GM12891 (cell line): ENCODE data around the gene CADPS.

Source experiments
- POLR2A ChIP-seq: IDR thresholded peaks from 2 replicates; pipeline ENCODE4 v1.6.1; 2011; ENCODE audit warnings: low read depth, low read length, control low read depth
- POLR2AphosphoS5 ChIP-seq: IDR thresholded peaks from 2 replicates; pipeline ENCODE4 v1.6.1; 2011; ENCODE audit warnings: low read depth, low read length, control low read depth
- POU2F2 ChIP-seq: IDR thresholded peaks from 2 replicates; pipeline ENCODE4 v1.6.1; 2011; ENCODE audit warnings: low read depth, mild to moderate bottlenecking, control low read depth, low read length, moderate library complexity
- TAF1 ChIP-seq: IDR thresholded peaks from 2 replicates; pipeline ENCODE4 v1.6.1; 2011; ENCODE audit warnings: low read depth, low read length, control low read depth

DNA sequence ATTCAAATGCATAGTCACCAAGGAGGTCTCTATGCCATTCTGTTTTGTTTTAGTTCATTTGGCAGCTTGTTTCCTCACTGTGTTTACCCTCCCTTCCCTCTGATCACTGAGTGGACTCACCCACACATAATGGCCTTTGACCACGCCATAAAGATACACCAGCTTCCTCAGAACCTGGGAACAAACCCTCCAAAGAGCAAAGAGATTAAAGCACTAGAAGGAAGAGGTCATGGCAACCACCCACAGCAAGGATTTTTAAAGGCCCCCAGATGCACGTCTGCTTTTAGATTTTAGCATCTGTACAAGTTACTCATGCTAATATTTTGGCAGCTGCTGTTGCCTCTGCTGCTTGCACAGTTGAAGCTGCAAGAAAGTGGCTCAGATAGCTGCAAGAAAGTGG lies 47.9 kb upstream of the CADPS start:
- TF ChIP-seq POLR2A: no peak
- no peak for TF ChIP-seq POLR2AphosphoS5
- TF ChIP-seq TAF1: no peak
- TF ChIP-seq POU2F2: no peak
